Activated naive CD4-positive, alpha-beta T cell treated with anti-CD3 and anti-CD28 coated beads, Interleukin-2, amount 50 U/mL, for 24 hours (primary cell): ENCODE results near the gene FBXL20.

Source experiments
- H3K27ac Mint-ChIP-seq: one replicate; pipeline ENCODE4 v1.8.0; 2021; ENCODE audit warnings: mild to moderate bottlenecking, mixed read lengths
- H3K27me3 Mint-ChIP-seq: one replicate; pipeline ENCODE4 v1.8.0; 2021; ENCODE audit warnings: mixed read lengths
- H3K36me3 Mint-ChIP-seq: one replicate; pipeline ENCODE4 v1.8.0; 2021; ENCODE audit warnings: mixed read lengths
- H3K4me1 Mint-ChIP-seq: one replicate; pipeline ENCODE4 v1.8.0; 2021; ENCODE audit warnings: mixed read lengths
- H3K4me3 Mint-ChIP-seq: one replicate; pipeline ENCODE4 v1.8.0; 2021; ENCODE audit warnings: mild to moderate bottlenecking, mixed read lengths
- H3K9me3 Mint-ChIP-seq: one replicate; pipeline ENCODE4 v1.8.0; 2021; ENCODE audit warnings: mixed read lengths

FBXL20 gene

DNA sequence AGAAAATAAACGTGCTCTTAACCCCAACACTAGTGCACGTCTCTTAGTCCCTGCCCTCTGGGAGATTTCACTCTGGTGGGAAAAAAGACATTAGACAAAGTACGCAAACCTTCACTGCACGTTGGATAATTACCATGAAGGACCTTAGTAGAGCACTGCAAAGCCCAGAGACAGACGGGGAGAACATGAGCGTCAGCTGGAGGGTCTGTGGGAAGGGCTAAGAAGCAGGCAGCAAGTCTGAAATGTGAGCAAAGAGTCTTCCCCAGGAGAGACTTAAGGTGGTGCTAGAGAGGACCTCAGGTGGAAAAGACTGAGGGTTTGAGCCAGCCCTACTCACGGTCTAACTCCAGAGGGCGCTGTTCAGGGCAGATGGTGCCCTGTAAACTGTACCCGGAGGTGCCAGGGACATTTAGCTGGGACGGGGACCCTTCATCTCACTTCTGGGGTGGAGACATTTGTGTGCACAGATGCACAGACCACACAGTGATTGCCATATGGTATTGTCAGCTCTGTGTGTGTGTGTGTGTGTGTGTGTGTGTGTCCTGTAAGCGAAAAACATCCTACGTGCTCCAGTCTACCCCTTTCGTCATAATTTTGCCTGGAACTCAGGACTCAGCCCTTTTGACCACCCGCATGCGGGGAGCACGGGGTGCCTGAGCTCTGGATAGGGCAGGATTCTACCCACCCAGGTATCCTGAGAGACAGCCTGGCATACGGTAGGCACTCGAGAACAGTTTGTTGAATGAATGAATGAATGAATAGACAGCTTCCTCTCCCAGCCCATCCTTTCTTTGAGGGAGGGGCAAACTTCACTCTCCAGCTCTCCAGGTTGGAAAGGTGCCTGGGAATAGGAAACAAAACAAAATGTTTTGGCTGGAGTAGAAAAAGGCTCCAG is 165.6 kb downstream of the FBXL20 start:
- no peaks in the 10 kb centered on the region for H3K27me3 Mint-ChIP-seq
- H3K27ac Mint-ChIP-seq: no peak overlapping the region
- H3K4me3 Mint-ChIP-seq: no peak overlapping the region
- H3K9me3 Mint-ChIP-seq: no peaks in the 10 kb centered on the region
- H3K4me1 Mint-ChIP-seq: peaks cover 47% of the 10 kb centered on the region
- H3K36me3 Mint-ChIP-seq: no peaks in the 10 kb centered on the region

DNA sequence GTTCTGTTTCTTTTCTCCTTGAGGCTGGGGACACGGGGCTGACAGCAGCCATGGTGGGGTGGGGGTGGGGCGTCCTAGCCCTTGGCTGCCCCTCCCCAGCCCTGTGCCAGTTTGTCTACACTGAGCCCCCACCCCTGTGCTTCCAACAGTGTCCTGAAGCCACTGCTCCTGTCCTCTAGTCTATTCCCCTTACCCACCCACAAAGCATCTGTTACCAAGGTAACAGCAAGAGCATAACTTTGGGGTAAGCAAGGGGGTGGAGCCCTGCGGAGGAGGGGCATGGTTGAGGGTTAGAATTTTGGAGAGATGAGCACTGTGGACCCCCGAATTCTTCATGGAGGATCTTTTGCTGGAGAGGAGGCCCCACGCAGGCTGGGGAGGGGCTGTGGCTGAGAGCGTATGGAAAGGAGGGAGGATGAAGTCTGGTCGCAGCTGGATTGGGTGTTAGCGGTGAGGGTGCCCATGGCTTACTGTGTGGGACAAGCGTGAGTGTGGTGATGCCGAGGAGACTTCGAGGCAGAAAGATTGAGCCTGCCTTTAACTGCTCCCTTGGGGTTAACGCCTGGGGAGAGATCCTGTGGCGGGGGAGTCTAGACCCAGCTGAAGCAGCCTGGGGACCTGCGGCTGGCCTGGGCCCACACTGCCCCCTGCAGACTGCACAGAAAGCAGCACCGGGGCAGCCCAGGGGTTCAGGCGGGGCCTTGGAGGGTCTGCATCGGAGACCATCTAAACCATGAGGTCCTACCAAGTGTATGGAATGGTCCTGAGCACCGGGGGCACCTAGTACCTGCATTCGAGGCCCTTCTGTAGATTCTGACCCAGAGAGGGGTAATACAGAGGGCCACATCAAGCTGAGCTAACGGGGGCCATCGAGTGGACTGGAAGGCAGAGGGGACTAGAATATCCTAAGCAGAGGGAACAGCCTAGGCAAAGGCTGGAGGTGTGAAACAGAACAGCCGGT is 169.6 kb downstream of the FBXL20 start:
- H3K27me3 Mint-ChIP-seq: peaks cover 6% of the 10 kb centered on the region
- H3K27ac Mint-ChIP-seq: no peak overlapping the region
- H3K36me3 Mint-ChIP-seq: no peaks in the 10 kb centered on the region
- H3K9me3 Mint-ChIP-seq: no peaks in the 10 kb centered on the region
- peaks cover 23% of the 10 kb centered on the region for H3K4me1 Mint-ChIP-seq
- H3K4me3 Mint-ChIP-seq: peak overlapping the region; percentile 39

DNA sequence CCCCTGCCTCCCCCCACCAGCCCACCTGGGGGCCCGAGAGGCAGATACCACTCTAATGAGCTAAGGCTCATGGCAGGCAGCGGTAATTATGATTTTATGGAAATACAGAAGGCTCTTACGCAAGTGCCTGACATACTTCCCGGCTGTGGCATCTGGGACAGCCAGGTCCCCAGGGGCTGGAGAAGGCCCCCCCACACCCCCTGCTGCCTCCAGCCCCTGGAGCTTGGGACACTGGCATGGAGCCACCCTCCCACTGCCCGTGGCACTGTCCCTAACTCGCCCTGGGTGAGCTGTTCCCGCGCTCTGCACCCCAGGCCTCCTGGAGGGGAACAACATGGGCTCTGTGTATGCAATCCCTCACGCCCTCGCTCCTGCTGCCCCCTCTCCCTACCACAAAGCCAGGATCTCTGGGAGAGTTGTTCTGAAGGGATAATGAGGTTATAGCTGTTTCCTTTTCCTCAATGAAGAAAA is 170.3 kb downstream of the FBXL20 start:
- Mint-ChIP-seq H3K4me3 (no peak overlapping the region), H3K27me3 (peaks cover 9% of the 10 kb centered on the region), H3K27ac (no peak overlapping the region), H3K36me3 (no peaks in the 10 kb centered on the region), H3K4me1 (peaks cover 21% of the 10 kb centered on the region), H3K9me3 (no peaks in the 10 kb centered on the region)

DNA sequence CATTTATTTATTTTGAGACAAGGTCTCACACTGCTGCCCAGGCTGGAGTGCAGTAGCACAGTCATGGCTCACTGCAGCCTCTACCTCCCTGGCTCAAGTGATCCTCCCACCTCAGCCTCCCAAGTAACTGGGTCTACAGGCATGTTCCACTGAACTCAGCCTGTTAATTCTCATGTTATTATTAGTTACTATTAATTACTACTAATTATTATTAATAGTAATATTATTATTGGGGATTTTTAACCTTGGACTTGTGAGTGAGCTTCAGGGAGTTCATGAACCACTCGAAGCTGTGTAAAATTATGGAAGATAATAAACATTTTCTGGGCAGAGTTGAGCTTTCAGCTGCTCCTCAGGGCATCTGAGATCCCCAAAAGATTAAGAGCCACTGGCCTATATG is 171.1 kb downstream of the FBXL20 start:
- peaks cover 18% of the 10 kb centered on the region for H3K4me1 Mint-ChIP-seq

DNA sequence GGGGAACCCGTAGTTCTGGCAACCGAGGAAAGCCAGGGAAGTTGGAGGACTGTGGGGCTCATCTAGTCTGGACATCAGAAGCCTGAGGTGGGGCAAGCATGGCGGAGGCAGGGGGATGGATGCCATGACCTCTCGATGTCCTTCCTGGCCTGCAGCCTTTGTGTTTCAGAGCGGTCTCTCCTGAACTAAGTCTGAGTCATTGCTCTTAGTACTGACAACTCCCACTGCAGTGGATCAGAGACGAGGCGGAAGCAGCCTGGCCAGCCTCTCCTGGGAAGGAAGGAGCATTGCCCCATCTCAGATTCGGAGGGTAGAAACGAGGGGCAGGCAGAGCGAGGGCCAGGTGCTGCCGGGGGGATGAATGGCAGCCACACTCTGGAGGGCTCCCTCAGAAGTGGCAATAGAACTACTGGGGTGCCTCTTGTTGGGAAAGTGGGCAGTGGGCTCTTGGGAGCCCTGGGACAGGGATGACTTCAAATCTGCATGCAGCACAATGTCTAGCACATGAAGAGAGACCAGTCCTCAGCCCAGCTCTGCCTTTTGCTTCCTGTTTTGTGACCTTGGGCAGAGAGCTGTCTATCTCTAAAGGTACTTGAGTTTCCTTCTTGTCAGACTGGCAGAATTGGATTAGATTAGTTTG is 172.0 kb downstream of the FBXL20 start:
- H3K27ac Mint-ChIP-seq: no peak overlapping the region
- no peaks in the 10 kb centered on the region for H3K9me3 Mint-ChIP-seq
- H3K36me3 Mint-ChIP-seq: no peaks in the 10 kb centered on the region
- peaks cover 13% of the 10 kb centered on the region for H3K27me3 Mint-ChIP-seq
- no peak overlapping the region for H3K4me3 Mint-ChIP-seq
- peaks cover 17% of the 10 kb centered on the region for H3K4me1 Mint-ChIP-seq

More for the DNA sequence above, 171.1 kb downstream of the FBXL20 start:
- Mint-ChIP-seq H3K4me3 (no peak overlapping the region), H3K36me3 (no peaks in the 10 kb centered on the region), H3K27ac (no peak overlapping the region), H3K9me3 (no peaks in the 10 kb centered on the region), H3K27me3 (peaks cover 12% of the 10 kb centered on the region)

DNA sequence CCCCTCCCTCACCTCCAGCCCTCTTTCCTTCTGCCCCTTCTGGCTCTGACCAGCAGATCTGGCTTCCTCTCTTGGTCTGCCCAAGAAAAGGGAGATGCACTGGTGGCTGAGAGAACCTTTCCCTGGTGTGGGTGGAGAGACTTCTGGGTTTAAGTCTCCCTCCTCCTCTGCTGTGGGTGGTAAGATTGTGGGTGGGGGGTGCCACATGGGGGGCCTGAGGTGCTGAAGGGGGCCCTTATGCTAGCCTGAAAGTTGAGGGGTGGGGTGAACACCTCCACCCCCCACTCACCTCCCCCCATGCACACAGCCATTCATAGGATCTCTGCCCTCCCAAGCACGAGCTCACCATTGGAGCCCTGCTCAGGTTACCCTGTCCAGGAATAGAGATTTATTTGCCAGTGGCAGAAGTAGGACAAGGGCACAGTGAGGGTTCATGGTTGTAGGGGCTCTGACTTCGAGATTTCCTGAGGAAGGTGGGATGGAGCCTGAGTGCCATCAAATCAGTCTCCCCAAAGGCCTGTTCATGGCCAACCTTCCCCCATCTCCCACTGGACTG is 174.0 kb downstream of the FBXL20 start:
- Mint-ChIP-seq H3K4me3 (no peak overlapping the region), H3K4me1 (peaks cover 17% of the 10 kb centered on the region), H3K9me3 (no peaks in the 10 kb centered on the region), H3K27me3 (peaks cover 16% of the 10 kb centered on the region), H3K36me3 (no peaks in the 10 kb centered on the region), H3K27ac (no peak overlapping the region)

DNA sequence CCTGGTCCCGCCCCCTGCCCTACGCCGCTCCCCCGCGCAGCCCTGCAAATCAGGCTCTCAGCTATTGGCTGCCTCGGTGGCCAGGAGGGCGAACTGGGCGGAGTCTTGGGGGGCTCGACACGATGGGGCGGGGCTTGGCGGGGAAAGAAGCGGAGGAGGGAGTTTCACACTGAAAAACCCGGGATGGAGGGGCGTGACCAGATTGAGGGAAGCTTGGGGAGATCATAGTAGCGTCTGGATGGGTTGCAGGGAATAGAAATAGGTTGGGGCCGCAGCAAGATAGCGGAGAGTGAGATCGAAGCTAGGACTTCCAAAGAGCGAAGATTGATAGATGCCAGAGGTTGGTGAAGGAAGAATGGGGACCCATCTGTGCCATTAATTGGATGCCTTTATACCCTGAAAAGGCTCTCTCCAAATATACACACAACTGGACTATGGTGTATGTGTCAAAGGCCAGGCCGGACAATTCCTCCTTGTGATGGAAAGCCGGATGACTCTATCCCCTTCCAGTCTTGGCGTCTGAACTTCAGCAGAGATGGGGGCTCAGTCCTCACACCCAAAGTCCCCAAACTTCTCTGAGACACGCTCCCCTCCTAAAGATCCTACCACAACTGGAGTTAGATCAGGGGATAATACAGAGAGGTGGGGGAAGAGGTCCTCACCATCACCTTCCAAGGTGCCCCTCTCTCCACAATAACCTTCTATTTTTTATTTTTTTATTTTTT is 175.3 kb downstream of the FBXL20 start:
- H3K27me3 Mint-ChIP-seq: peaks cover 16% of the 10 kb centered on the region
- H3K27ac Mint-ChIP-seq: no peak overlapping the region

DNA sequence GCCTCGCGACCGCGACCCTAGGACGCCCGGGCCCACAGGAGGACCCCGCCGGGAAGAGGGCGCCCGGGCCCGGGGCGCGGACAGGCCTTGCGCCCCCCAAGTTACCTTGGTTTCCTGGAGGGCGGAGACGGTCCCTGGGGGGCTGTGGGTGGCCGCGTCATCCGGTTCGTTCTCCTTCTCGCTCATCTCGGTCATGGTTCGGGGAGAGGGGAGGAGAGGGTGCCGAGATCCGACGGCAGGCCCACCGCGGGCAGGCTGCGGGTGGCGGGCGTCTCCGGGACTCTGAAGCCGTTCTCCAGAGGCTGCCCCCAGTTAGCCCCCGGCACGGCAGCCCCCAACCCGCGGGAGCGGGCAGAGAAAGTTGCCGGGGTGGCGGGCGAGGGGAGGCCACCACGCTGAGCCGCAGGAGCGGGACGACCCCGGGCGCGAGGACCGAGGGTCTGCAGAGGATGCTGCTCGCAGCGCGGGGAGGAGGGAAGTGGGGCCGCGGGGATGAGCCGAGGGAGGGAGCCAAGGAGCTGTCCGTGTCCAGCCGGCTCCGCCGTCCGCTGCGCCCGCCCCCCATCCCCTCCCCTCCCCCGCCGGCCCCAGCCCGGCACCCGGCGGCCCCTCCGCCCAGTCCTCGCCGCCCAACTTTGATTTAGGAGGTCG is 176.0 kb downstream of the FBXL20 start, which contains the start of gene STAC2:
STAC2 (minus strand) TSS at position 638 of the 651 bp plus-strand sequence; CDS start at position 195, 443 bp downstream.
- Mint-ChIP-seq H3K27me3 (peaks cover 16% of the 10 kb centered on the region), H3K36me3 (no peaks in the 10 kb centered on the region), H3K27ac (no peak within 1 kb of the TSS), H3K9me3 (no peaks in the 10 kb centered on the region), H3K4me1 (peaks cover 6% of the 10 kb centered on the region), H3K4me3 (peak within 1 kb of the TSS; percentile 88)

More for the DNA sequence above, 175.3 kb downstream of the FBXL20 start:
- no peaks in the 10 kb centered on the region for H3K9me3 Mint-ChIP-seq
- H3K4me3 Mint-ChIP-seq: peak overlapping the region; percentile 88
- no peaks in the 10 kb centered on the region for H3K36me3 Mint-ChIP-seq
- peaks cover 6% of the 10 kb centered on the region for H3K4me1 Mint-ChIP-seq

DNA sequence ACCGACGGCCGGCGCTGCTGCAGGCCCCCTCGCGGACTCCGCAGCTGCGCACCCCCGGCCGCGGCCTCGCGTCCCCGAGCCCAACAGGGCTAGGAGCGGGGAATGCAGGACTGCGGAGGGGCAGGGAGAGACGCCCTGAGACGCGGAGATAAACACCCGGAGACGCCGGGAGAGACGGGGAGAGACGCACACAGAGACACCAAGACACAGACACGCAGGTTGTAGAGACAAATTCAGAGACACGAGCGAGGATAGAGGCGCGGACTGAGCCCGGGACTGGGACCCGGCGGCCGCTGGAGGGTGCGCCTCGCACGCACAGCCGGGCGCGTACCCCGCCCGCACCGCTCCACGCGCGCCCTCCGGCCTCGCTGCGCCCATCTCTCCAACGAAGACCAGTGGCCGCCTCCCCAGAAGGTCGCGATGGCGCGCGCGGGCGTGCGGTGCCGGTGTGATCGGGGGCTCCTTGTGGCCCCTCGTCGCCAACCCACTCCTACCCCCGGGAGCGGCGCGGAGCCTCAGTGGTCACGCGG is 176.6 kb downstream of the FBXL20 start:
- Mint-ChIP-seq H3K27me3 (peaks cover 16% of the 10 kb centered on the region), H3K9me3 (no peaks in the 10 kb centered on the region), H3K4me1 (peaks cover 6% of the 10 kb centered on the region), H3K27ac (no peak overlapping the region), H3K36me3 (no peaks in the 10 kb centered on the region), H3K4me3 (peak overlapping the region; percentile 82)

DNA sequence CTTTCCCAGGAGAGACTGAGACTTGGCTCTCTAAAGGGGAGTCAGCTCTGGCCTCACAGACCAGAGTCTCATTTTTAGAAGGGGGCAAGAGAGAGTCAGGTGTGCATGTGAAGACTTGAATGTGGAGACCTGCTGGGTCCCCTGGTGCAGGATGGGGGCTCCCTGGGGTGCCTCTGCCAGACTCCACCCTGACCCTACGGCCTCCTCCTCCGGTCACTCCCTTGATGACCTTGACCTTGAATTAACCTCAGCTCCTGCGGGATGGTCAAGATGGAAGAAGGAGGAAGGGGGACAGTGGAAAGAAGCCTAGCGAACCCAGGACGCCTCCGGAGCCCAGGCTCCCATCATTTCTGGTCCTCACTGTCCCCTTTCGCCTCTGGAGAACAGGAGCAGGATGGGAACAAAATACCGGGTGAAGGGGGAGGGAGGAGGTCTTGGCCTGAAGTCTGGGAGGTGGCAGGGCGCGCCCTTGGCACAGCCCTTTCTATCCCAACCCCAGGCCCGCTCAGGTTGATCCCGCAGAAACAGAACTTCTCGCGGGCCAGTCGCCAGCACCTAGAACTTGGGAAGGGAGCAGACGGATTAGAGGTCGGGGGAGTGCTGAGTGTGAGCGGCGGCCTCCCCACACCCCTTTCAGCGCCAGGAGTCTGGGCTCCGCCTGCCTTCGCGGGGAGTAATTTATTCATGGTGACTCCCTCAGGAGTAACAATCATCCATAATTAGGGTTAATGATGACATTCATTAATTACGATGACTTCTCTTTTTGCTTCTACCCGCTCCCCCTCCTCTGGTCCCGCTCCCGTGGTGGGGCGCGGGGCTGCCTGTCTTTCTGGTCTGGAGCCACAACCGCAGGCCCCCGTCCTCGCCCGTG is 177.3 kb downstream of the FBXL20 start:
- no peaks in the 10 kb centered on the region for H3K9me3 Mint-ChIP-seq
- peaks cover 15% of the 10 kb centered on the region for H3K27me3 Mint-ChIP-seq
- peaks cover 6% of the 10 kb centered on the region for H3K4me1 Mint-ChIP-seq
- H3K4me3 Mint-ChIP-seq: peak overlapping the region; percentile 60
- no peaks in the 10 kb centered on the region for H3K36me3 Mint-ChIP-seq
- no peak overlapping the region for H3K27ac Mint-ChIP-seq

DNA sequence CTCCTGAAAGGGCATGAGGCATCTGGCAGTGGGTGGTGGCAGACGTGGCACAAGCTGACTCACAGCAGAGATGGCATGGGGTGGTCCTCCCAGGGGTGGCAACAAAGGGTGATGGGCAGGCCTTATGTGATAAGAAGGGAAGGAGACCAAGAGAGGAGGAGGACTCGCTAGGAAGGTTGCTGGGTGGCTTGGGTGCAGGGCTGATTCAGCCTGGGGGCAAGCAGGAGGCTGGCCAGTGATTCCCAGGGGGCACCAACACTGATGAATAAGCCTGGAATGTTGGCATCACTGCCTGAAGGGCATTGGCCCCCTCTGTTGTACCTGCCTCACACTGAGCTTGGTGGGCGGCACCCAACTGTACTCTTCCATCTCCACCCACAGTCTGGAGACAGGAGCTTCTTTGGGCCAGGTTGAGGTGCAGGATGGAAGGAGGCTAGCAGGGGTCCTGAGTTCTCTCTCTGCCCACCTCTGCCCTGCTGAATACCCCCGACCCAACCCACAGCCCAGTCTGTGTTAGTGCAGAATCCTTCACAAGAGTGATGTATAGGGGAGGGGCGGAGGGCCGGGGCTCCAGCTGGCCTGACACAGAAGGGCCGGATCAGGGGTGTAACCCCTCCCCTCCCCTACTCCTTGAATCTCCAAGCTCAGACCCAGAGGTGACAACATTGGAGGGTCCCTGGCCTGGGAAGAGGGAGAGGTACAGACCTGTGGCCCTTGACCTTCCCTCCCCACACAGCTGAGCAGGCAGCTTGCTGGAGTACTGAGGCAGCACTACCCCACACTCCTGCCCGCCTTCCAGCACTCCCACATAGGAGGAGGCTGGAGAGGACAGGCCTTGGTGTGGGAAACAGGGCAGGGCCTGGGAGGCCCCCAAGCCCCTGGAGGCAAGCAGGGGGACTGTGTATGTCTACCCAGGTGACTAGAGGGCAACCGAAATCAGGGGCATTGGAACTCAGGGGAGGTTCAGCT is 178.3 kb downstream of the FBXL20 start:
- H3K27ac Mint-ChIP-seq: no peak overlapping the region
- H3K36me3 Mint-ChIP-seq: no peaks in the 10 kb centered on the region
- H3K4me3 Mint-ChIP-seq: peak overlapping the region; percentile 60
- H3K4me1 Mint-ChIP-seq: peaks cover 6% of the 10 kb centered on the region
- H3K9me3 Mint-ChIP-seq: no peaks in the 10 kb centered on the region
- peaks cover 17% of the 10 kb centered on the region for H3K27me3 Mint-ChIP-seq

DNA sequence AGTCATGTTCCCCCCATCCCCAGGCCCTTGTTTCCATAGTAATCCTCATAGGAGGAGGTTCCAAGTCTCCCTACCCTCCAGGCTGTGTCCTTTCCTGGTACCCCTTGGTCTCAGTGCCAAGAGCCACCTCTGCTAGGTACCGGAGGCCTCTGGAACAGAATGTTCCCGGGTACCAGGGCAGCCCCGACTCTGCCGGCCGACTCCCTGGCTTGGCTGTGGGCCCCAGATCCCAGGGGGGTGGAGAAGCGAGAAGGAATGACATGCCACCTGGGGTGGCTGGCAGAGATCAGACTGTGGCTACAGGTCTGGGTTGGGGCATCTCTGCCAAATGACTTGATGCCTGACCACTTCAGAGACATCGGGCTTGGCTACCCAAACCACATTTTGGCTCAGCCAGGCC is 179.3 kb downstream of the FBXL20 start:
- H3K4me1 Mint-ChIP-seq: peaks cover 6% of the 10 kb centered on the region
- no peaks in the 10 kb centered on the region for H3K36me3 Mint-ChIP-seq
- peaks cover 12% of the 10 kb centered on the region for H3K27me3 Mint-ChIP-seq
- no peaks in the 10 kb centered on the region for H3K9me3 Mint-ChIP-seq
- no peak overlapping the region for H3K4me3 Mint-ChIP-seq
- no peak overlapping the region for H3K27ac Mint-ChIP-seq
